GM12891 (cell line): ENCODE results near the gene PANK1.

Experiments
- PAX5 ChIP-seq: IDR thresholded peaks from 2 replicates; pipeline ENCODE4 v1.6.1; 2011; ENCODE audit warnings: low read length, moderate library complexity, mild to moderate bottlenecking; ENCODE audit not compliant: insufficient read depth, severe bottlenecking
- POLR2A ChIP-seq: IDR thresholded peaks from 2 replicates; pipeline ENCODE4 v1.6.1; 2011; ENCODE audit warnings: low read depth, low read length, control low read depth
- POLR2AphosphoS5 ChIP-seq: IDR thresholded peaks from 2 replicates; pipeline ENCODE4 v1.6.1; 2011; ENCODE audit warnings: low read depth, low read length, control low read depth
- POU2F2 ChIP-seq: IDR thresholded peaks from 2 replicates; pipeline ENCODE4 v1.6.1; 2011; ENCODE audit warnings: low read depth, mild to moderate bottlenecking, control low read depth, low read length, moderate library complexity
- SPI1 ChIP-seq: IDR thresholded peaks from 2 replicates; pipeline ENCODE4 v1.6.1; 2011; ENCODE audit warnings: low read depth, low read length, control low read depth
- TAF1 ChIP-seq: IDR thresholded peaks from 2 replicates; pipeline ENCODE4 v1.6.1; 2011; ENCODE audit warnings: low read depth, low read length, control low read depth

DNA sequence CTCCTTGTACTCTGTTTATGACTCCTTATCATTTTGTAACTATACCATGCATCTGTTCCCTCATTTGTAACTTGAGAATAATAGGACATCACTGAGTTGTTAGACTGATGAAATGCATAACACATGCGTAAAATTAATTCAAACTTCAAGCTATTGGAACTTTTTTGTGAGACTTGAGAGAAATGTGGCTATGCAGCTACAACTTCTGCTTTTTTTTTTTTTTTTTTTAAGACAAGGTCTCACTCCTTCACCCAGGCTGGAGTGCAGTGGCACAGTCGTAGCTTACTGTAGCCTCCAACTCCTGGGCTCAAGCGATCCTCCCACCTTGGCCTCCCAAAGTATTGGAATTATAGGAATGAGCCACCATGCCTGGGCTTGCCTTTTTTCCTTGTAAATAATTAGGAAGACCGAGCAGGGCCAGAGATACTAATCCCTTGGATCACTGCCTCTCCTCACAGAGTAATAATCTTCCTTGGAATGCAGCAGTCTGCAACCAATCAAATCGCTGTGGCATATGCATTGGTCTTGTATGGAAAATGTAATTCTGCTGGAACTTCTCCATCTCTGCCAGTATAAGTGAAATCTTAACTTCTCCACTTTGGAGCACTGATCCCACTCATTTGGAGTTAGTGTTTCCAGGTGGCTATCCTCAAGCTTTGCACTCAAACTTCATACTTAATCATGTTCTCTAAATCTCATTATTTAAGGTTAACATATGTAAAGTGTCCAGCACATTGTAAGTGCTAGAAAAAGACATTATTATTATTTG is 2.0 kb upstream of the PANK1 start:
- no peak for TF ChIP-seq POLR2AphosphoS5
- no peak for TF ChIP-seq POLR2A
- TF ChIP-seq TAF1: no peak
- TF ChIP-seq SPI1: no peak
- TF ChIP-seq PAX5: no peak
- no peak for TF ChIP-seq POU2F2
